Fibroblast of skin of left biceps (primary cell): Measurements from ENCODE around the gene LINC00632.
"Not testable (repeated sequence)": the region's sequence is repeated elsewhere in the genome, so short reads cannot be mapped to it uniquely, and the experiment has no call there.

Source experiments
- DNase-seq, 2 experiments: peaks; one replicate each; pipeline ENCODE4 v3.0.0-alpha.2; 2013; ENCODE audit warnings: low read depth in 2 of 2

Gene LINC00632

DNA sequence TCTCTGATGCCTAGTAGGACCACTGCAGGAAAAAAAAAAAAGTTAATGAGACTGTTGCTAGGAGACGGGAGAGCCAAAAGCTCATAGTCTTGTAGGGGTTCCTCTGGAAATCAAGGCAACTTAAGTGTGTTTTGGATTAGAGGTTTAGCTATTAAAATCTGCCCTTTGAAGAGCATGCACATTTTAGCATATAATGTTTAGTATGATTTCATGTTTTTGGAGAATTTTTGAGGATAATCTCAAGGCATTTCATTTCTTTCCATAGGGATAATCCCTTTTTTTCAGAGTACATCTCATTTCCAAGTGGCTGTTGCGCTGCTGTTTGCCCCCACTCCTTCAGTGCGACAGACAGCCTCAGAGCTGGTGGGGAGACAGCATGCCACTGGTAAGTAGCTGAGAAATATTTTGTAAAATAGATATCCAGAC, at the start of gene LINC00632:
TSS of gene LINC00632 (plus strand) at position 339 of the 426 bp plus-strand sequence.
- no peak for DNase-seq

- no peak for DNase-seq
Observed at GRCh38 chrX:140661643-140662042, 47.9 kb upstream of the LINC00632 start.

GRCh38 chrX:140664939-140665338, 44.6 kb upstream of the LINC00632 start:
- no peak for DNase-seq

- DNase-seq: no peak
Observed at GRCh38 chrX:140672840-140673731, 36.5 kb upstream of the LINC00632 start.

- DNase-seq: no peak
Observed at GRCh38 chrX:140687706-140688105, 21.9 kb upstream of the LINC00632 start.

DNA sequence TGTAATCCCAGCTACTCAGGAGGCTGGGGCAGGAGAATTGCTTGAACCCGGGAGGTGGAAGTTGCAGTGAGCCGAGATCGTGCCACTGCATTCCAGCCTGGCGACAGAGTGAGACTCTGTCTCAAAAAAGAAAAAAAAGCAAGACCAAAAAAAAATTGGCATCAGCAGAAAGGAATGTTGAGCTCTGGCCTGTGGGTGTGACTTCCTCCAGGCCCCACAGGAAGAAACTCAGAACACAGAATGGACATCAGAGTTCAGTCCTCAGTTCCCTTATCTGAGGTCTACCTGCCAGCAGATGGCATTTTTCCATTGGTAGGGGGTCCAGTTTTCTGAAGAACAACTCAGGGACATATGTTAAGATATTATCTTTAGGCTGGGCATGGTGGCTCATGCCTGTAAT, 18.0 kb upstream of the LINC00632 start:
- DNase-seq: not testable (repeated sequence)

DNA sequence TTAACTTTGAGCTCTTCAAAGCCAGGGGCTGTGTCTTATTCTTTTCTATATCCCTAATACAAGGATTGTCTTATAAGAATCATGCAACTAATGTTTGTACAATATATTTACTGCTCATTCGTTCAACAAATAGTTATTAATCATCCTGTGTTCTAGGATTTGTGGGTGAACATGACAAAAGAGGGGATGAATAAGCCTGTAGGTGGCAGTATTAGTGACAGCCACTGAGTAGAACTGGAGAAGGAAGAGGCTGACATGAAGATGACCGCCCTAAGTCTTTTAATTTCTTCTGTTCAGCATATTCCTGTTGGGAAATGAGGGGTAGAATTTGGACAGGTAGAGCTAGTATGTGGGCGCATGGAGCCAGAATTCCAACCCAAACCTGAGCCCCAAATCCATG, 11.9 kb upstream of the LINC00632 start:
- no peak for DNase-seq

GRCh38 chrX:140701480-140701879, 8.1 kb upstream of the LINC00632 start:
- DNase-seq: no peak

- DNase-seq: no peak
Observed at GRCh38 chrX:140710710-140711109, 1.2 kb downstream of the LINC00632 start.

DNA sequence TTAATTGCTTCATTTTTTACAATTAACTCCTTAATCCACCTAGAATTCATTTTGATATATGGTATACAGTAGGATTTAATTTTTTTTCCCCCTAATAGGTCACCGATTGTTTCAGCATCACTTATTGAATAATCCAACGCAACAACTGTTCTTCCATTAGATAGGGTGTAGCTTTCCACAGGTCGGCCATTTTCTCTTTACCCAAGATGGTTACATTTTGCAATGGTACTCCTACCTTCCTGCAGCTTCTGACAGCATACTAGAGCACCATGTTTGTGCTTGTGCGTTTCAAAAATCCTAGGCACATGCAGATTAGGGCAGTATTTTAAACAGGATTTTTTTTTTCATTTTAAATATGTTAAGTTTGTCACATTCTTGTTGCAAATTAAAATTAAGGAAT, 2.3 kb downstream of the LINC00632 start:
- DNase-seq: no peak

DNA sequence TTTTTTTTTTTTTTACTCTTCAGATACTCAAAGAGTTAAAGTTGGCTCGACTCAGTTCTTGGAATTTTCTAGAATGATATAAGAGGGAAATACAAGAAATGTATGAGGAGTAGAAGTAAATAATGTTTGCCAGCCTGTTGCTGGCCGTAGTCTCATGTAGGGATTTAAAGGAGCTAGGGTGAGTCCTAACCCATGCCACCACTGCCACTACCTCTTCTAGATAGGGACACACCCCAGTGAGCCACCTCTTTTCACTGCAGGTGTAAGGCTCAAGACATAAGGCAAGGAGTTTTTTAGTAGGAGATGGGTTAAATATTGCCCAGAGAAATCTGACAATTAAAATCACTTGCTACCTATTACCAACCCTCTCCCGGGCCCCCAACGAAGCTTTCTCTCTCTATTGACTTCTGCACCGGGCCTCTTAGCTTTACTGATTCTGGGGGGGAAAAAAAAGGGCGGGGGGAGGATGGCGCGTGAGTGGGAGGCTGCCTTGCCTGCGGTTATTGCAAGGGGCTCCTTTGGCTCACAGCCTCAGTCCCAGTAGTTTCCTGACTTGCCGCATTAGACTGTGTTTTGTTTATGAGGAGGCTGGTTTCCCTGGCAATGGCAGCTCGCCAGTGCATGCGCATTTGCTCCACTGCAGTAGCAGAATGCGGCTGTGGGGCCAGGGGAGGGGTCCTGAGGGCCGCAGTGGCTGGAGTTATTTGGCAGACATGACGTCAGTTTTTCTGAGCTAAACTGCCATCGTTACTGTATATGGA, 3.0 kb downstream of the LINC00632 start:
- peak; percentile 47 to 55 for DNase-seq

DNA sequence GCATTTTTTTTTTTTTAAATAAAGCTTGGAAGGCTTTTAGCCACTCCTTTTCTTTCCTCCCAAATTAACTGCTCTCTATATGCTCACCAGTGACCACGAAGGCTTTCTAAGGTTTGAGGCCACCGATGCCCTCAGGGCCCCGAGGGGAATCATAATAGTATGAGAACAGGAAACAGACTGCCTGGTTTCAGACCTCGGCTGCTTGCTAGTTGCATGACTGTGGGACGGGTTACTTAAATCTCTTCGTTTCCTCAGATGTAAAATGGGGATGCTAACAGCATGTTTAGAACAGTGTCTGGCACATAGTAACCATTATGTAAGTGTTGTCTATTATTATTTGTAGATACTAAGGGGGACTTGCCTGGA, 3.6 kb downstream of the LINC00632 start:
- DNase-seq: no peak

- peak; percentile 36 to 51 for DNase-seq
Observed at GRCh38 chrX:140715787-140716186, 6.2 kb downstream of the LINC00632 start.

- peak in 1 of 2 experiments; percentile 32 for DNase-seq
Observed at GRCh38 chrX:140723121-140723715, 13.7 kb downstream of the LINC00632 start.

DNA sequence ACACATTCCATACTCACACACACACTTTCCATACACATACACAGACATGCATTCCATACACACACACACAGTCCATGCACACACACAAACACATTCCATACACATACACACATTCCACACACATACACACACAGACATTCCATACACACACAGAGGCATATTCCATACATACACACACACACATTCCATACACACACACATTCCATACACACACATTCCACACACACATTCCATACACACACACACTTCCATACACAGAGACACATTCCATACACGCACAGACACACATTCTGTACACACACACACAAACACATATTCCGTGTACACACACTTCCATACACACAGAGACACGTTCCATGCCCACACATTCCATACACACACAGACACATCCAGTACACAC, 14.8 kb downstream of the LINC00632 start:
- DNase-seq: no peak

DNA sequence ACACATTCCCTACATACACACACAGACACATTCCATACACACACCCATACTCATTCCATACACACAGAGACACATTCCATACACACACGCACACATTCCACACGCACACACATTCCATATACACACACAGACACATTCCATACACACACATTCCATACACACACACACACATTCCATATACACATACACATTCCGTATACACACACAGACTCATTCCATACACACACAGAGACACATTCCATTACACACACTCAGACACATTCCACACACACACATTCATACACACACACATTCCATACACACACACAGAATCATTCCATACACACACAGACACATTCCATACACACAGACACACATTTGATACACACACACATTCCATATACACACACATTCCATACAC, 15.2 kb downstream of the LINC00632 start:
- DNase-seq: no peak

DNA sequence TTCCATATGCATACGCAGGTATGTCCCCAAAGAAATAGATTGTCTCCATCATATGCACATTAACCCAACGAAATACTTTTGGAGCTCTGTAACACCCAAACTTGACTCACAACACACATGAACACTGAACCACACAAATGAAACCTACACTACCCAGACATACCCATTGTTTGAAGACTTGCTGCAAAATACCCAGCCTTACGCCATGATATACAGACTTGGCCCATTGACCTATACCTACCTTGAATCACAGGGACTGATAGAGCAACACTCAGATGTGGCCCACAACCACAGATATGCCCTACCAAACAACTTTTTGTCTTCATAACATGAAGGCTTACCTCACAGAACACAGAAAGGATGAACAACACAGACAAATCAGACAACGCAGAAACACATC, 15.9 kb downstream of the LINC00632 start:
- no peak for DNase-seq

GRCh38 chrX:140733766-140734342, 24.3 kb downstream of the LINC00632 start:
- DNase-seq: no peak

- DNase-seq: no peak
Observed at GRCh38 chrX:140744085-140744484, 34.5 kb downstream of the LINC00632 start.

- no peak for DNase-seq
Observed at GRCh38 chrX:140756941-140757340, 47.4 kb downstream of the LINC00632 start.

- DNase-seq: peak; percentile 29 to 31
Observed at GRCh38 chrX:140762061-140762460, 52.5 kb downstream of the LINC00632 start.

- peak; percentile 24 to 33 for DNase-seq
Observed at GRCh38 chrX:140764401-140764919, 54.9 kb downstream of the LINC00632 start.
